Tongue (tissue), 2 donors: ENCODE measurements around the gene CELSR1. TPM values are rescaled to one million over a fixed set of nuclear protein-coding genes. Genes with fewer than 3 reads are reported as not detected.
"Not testable (repeated sequence)": the region's sequence is repeated elsewhere in the genome, so short reads cannot be mapped to it uniquely, and the experiment has no call there.

ENCODE experiments used
- DNase-seq: peaks from one replicate; pipeline ENCODE4 v3.0.0-alpha.2; 2015
- total RNA-seq: library from RNA; depleted of rRNA; stranded (reverse); fragments of >200 nt; gene quantifications from one replicate; pipeline ENCODE4 v1.2.3, GENCODE V29; 2014

The CELSR1 gene
- total RNA-seq, 1 donor from 2014 or later, result 18.1 TPM

- no peak for DNase-seq
Measured at GRCh38 chr22:46320166-46320710, 217.2 kb downstream of the CELSR1 start.

DNA sequence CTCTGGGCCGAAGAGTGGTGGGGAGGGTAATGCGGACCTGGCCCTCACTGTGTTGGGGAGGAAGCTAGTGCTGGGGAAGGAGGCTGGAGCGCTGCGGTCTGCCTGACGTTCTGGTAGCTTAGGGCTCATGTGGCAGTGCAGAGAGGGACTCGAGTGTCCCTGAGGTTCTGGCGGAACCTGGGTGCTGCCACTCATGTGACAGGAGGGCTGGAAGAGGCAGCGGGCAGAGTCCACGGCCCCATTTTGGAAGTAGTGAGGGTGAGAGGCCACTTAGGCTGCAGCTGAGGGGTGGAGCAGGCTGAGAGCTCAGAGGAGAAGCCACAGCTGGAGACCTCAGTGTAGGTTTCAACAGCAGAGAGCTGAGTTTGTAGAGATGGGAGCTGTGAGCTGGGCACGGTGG lies 218.1 kb downstream of the CELSR1 start:
- DNase-seq, result no peak

DNA sequence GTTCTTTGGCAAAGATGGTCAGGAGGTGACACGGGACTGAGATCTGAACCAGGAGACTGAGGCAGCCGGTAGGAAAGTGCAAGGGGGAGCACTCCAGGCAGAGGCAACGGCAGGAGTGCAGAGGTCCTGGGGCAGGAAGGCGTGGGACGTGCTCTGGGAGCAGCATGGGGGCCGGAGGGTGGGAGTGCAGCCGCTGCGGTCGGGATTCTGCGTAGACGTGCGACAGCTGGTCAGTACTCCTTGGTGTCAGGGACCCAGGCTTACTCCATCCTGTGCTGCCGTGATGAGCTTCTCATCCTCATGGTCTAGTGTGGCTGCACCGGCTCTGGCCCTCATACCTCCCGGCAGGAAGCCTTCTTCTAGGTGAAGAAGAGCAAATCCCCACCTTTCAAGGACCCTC lies 218.8 kb downstream of the CELSR1 start:
- no peak for DNase-seq

DNA sequence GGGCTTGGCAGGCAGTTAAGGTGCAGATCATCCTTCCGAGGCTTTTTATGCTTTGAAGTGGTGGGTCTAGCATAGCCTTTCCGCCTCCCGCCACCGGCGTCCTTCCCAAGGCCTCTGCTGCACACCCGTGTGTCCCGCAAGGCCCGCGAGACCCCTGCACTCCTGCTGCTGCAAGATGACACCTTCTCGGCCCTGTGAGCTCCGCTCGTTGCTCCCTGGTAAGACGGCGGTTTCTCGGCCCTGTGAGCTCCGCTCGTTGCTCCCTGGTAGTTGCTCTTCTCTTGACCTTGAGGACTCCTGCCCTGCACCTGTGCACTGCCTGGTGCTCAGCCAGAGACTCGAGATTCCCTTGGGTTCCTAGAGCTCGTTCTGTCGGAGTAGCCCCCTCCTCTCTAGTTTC lies 219.8 kb downstream of the CELSR1 start:
- DNase-seq, result no peak

GRCh38 chr22:46315976-46316375 lies 221.4 kb downstream of the CELSR1 start:
- no peak for DNase-seq

DNA sequence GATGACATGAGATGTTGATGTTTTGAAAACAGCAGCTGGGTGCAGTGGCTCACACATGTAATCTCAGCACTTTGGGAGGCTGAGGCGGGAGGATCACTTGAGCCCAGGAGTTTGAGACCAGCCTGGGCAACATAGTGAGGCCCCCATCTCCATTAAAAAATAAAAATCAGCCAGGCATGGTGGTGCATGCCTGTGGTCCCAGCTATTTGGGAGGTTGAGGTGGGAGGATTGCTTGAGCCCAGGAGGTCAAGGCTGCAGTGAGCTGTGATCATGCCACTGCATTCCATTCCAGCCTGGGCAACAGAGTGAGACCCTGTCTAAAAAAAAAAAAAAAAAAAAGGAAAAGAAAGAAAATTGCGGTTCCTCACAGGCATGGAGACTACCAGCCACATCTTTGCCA lies 224.6 kb downstream of the CELSR1 start:
- not testable (repeated sequence) for DNase-seq

DNA sequence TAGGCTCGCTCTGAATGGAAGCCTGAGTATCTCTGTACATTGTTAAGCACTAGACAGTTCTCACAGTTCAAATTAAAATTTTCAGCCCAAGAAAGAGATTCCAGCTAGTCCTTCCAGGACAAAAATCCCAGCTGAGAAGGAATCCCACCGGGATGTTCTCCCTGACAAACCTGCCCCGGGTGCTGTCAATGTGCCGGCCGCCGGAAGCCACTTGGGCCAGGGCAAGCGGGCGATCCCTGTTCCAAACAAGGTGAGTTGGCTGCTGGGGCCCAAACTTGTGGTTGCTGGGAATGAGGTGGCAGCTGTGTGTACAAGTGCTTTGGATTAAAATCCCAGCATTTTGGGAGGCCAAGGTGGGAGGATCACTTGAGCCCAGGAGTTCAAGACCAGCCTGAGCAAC lies 225.4 kb downstream of the CELSR1 start:
- no peak for DNase-seq

Other genes with a start within 250 kb of the CELSR1 start
- 5.5 TPM for gene GTSE1, start 240.8 kb downstream of the CELSR1 start, total RNA-seq
- gene TRMU, start 201.9 kb downstream of the CELSR1 start, total RNA-seq, result 28.6 TPM
- 24.8 TPM for gene GRAMD4, start 82.8 kb upstream of the CELSR1 start, total RNA-seq
- gene CERK, start 200.6 kb upstream of the CELSR1 start, total RNA-seq, result 25.6 TPM
- 14.3 TPM for gene TBC1D22A, start 225.0 kb upstream of the CELSR1 start, total RNA-seq